Measurements from ENCODE around the gene FYB2.

FYB2 gene

GRCh38 chr1:56821462-56821797 is 2.2 kb upstream of the FYB2 start:
- Histone ChIP-seq H3K79me2 (ENCODE audit: insufficient read depth, low read depth) (no peaks in the 10 kb centered on the region), H4K20me1 (ENCODE audit: insufficient read depth) (no peaks in the 10 kb centered on the region), H3K4me1 (ENCODE audit: low read depth, poor library complexity, severe bottlenecking) (no peaks in the 10 kb centered on the region), H3K4me3 (IDR thresholded peaks at IDR 0.05; ENCODE audit: insufficient read depth, low read depth, low read length) (no peak overlapping the region), H3K27me3 (ENCODE audit: insufficient read depth, low read depth) (no peaks in the 10 kb centered on the region), H2AFZ (ENCODE audit: low read depth) (no peak overlapping the region), H3K27ac (no peak overlapping the region), H3K9ac (no peak overlapping the region), H3K4me2 (no peak overlapping the region), H3K36me3 (ENCODE audit: insufficient read depth) (no peaks in the 10 kb centered on the region)
- TF ChIP-seq CTCF (conservative IDR thresholded peaks at IDR 0.05; ENCODE audit: low read depth, low read length) = no peak

DNA sequence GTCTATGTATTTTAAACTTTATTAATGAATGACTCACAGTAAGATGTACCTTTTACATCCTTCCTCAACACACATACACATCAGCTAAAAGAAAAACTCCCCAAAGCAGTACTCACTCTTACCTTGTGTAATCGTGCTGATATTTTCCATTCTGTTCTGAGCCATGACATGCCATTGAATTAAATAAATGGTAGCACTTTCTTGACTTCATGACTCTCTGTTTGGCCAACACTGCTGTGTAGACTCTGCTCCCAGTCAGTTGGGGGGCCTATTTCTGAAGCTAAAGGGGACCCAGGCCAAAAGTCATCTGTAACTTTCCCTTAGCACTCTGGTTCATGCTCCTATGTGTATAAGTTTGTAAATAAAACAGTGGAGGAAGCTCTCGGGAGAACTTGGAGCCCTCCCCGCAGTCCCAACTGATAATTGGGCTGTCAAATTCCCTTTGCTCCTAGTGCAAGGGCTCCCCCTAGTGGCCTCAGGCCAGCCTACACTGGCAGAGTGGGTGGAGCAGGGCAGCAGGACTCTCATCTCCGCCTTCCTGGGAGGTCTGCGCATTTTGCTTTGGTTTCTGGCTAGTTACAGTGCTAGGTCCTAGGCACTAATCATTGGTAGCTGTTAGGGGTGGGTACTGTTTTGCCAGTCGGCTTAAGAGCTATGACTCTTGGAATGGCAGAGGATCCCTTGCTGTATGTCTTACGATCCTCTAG is 1.7 kb upstream of the FYB2 start:
- H3K4me2 ChIP-seq = no peak overlapping the region
- H3K27ac ChIP-seq = no peak overlapping the region

DNA sequence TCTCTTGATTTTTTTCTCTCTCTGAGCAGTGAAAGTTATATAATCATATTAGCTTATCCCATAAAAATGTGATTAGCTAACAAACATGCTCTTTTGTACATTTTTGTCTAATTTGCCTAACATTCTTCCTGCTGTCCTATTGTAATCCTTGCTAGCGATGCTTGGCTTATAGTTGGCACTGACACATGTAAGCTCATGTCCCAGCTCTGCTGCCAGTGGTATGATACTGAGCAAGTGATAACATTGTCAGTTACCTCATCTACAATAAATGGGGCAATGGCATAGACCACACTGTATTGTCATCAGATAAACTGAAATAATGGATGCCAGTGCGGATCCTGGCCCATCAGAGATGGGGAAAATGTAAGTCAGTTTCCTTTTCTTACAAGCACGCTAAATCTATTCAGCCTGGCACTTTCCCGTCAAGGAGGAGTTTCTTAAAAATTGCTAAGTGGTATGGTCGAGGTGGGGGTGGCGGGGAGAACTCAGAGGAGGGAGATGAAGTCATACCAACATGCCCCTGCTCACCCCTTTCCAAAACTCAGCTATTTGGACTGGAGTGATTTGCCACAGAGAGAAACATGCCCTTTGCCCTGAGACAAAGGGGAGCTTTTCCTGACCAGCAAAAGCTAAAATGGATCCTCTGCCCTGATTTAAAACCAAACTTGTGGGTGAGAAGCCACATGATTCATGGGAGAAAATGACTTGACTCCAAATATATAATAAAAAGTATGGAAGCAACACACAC is 1.3 kb downstream of the FYB2 start:
- Histone ChIP-seq H3K79me2 (ENCODE audit: insufficient read depth, low read depth) (no peaks in the 10 kb centered on the region), H2AFZ (ENCODE audit: low read depth) (no peak overlapping the region), H3K36me3 (ENCODE audit: insufficient read depth) (no peaks in the 10 kb centered on the region), H3K27ac (no peak overlapping the region), H3K4me2 (no peak overlapping the region), H3K9ac (no peak overlapping the region), H3K4me1 (ENCODE audit: low read depth, poor library complexity, severe bottlenecking) (no peaks in the 10 kb centered on the region), H3K27me3 (ENCODE audit: insufficient read depth, low read depth) (no peaks in the 10 kb centered on the region), H4K20me1 (ENCODE audit: insufficient read depth) (no peaks in the 10 kb centered on the region), H3K4me3 (IDR thresholded peaks at IDR 0.05; ENCODE audit: insufficient read depth, low read depth, low read length) (no peak overlapping the region)
- TF ChIP-seq CTCF (conservative IDR thresholded peaks at IDR 0.05; ENCODE audit: low read depth, low read length) = no peak

More for the DNA sequence above, 1.7 kb upstream of the FYB2 start:
- no peak overlapping the region for H3K4me3 ChIP-seq (IDR thresholded peaks at IDR 0.05; ENCODE audit: insufficient read depth, low read depth, low read length)
- no peak overlapping the region; the same call in 1 of the 2 replicates for H2AFZ ChIP-seq (ENCODE audit: low read depth)
- no peak overlapping the region for H3K9ac ChIP-seq
- no peaks in the 10 kb centered on the region for H3K36me3 ChIP-seq (ENCODE audit: insufficient read depth)
- H3K79me2 ChIP-seq (ENCODE audit: insufficient read depth, low read depth) = no peaks in the 10 kb centered on the region
- H4K20me1 ChIP-seq (ENCODE audit: insufficient read depth) = no peaks in the 10 kb centered on the region
- H3K4me1 ChIP-seq (ENCODE audit: low read depth, poor library complexity, severe bottlenecking) = no peaks in the 10 kb centered on the region
- no peaks in the 10 kb centered on the region for H3K27me3 ChIP-seq (ENCODE audit: insufficient read depth, low read depth)
- peak; percentile 82 for TF ChIP-seq CTCF (conservative IDR thresholded peaks at IDR 0.05; ENCODE audit: low read depth, low read length)

- H2AFZ ChIP-seq (ENCODE audit: low read depth) = no peak overlapping the region
- no peak overlapping the region for H3K9ac ChIP-seq
- H3K4me2 ChIP-seq = no peak overlapping the region
- H3K4me1 ChIP-seq (ENCODE audit: low read depth, poor library complexity, severe bottlenecking) = no peaks in the 10 kb centered on the region
- H3K36me3 ChIP-seq (ENCODE audit: insufficient read depth) = no peaks in the 10 kb centered on the region
- no peak for TF ChIP-seq CTCF (conservative IDR thresholded peaks at IDR 0.05; ENCODE audit: low read depth, low read length)
- H3K79me2 ChIP-seq (ENCODE audit: insufficient read depth, low read depth) = no peaks in the 10 kb centered on the region
- H4K20me1 ChIP-seq (ENCODE audit: insufficient read depth) = no peaks in the 10 kb centered on the region
- no peak overlapping the region for H3K27ac ChIP-seq
- H3K4me3 ChIP-seq (IDR thresholded peaks at IDR 0.05; ENCODE audit: insufficient read depth, low read depth, low read length) = no peak overlapping the region
- no peaks in the 10 kb centered on the region for H3K27me3 ChIP-seq (ENCODE audit: insufficient read depth, low read depth)
Measured at GRCh38 chr1:56816909-56817308, 2.3 kb downstream of the FYB2 start.

Measured in KMS-11 (cell line).